GM19035 (cell line): Measurements from ENCODE around the gene IFNA14.
A peak's percentile ranks its signal among the peaks of the same experiment; 100 is the strongest.
"Not testable (repeated sequence)": the region's sequence is repeated elsewhere in the genome, so short reads cannot be mapped to it uniquely, and the experiment has no call there.

ENCODE experiments used
- ATAC-seq: cut with Tn5 transposase; IDR thresholded peaks from one replicate; pipeline ENCODE4 v1.9.1; 2021; ENCODE audit not compliant: unreplicated experiment

The IFNA14 gene

GRCh38 chr9:21239911-21240310, at the start of gene IFNA14:
TSS of gene IFNA14 (minus strand) at chr9:21240005. CDS start at chr9:21239935, 70 bp downstream.
- no peak for ATAC-seq

- no peak for ATAC-seq
These were observed 47.5 kb upstream of the IFNA14 start for GRCh38 chr9:21287280-21287679.

GRCh38 chr9:21286659-21287058, 46.9 kb upstream of the IFNA14 start:
- no peak for ATAC-seq

GRCh38 chr9:21286099-21286498, 46.3 kb upstream of the IFNA14 start:
- ATAC-seq = no peak

- ATAC-seq = no peak
These were observed 41.5 kb upstream of the IFNA14 start for GRCh38 chr9:21281275-21281674.

GRCh38 chr9:21268347-21268657, 28.5 kb upstream of the IFNA14 start:
- ATAC-seq = no peak

- peak; percentile 64 for ATAC-seq
These were observed 27.9 kb upstream of the IFNA14 start for GRCh38 chr9:21267485-21268346.

GRCh38 chr9:21266733-21267484, 27.1 kb upstream of the IFNA14 start:
- no peak for ATAC-seq

- no peak for ATAC-seq
These were observed 25.8 kb upstream of the IFNA14 start for GRCh38 chr9:21265421-21266189.

GRCh38 chr9:21255538-21256212, 15.9 kb upstream of the IFNA14 start:
- ATAC-seq = no peak

GRCh38 chr9:21252721-21253547, 13.1 kb upstream of the IFNA14 start:
- ATAC-seq = peak; percentile 66

GRCh38 chr9:21251638-21252037, 11.8 kb upstream of the IFNA14 start:
- ATAC-seq = no peak

- ATAC-seq = no peak
These were observed 11.4 kb upstream of the IFNA14 start for GRCh38 chr9:21251190-21251589.

- ATAC-seq = no peak
These were observed 5.0 kb upstream of the IFNA14 start for GRCh38 chr9:21244836-21245235.

GRCh38 chr9:21236360-21236714, 3.5 kb downstream of the IFNA14 start:
- not testable (repeated sequence) for ATAC-seq

- peak; percentile 76 for ATAC-seq
These were observed 4.1 kb downstream of the IFNA14 start for GRCh38 chr9:21235468-21236359.

GRCh38 chr9:21234153-21234687, 5.6 kb downstream of the IFNA14 start:
- no peak for ATAC-seq

- ATAC-seq = no peak
These were observed 6.5 kb downstream of the IFNA14 start for GRCh38 chr9:21233258-21233657.

GRCh38 chr9:21228122-21228521, 11.7 kb downstream of the IFNA14 start, which contains the start of gene IFNA17:
TSS of gene IFNA17 (minus strand) at chr9:21228222. CDS start at chr9:21228173, 49 bp downstream.
- no peak for ATAC-seq
